K562 (cell line): ENCODE data around the gene SEC61A1. TPM values are rescaled to one million over a fixed set of nuclear protein-coding genes. Genes with fewer than 3 reads are reported as not detected.

ENCODE experiments used
- ARID2 ChIP-seq: fragments of 450-650 bp; IDR thresholded peaks from 2 replicates; pipeline ENCODE4 v1.6.1; 2017; ENCODE audit warnings: antibody characterized with exemption, mild to moderate bottlenecking
- CAMTA2 ChIP-seq: fragments of 250-450 bp; sonication (Bioruptor Pico); conservative IDR thresholded peaks from 2 replicates; pipeline ENCODE4 v1.5.1; 2022
- CBFA2T3 ChIP-seq: fragments of 450-650 bp; IDR thresholded peaks from 2 replicates; pipeline ENCODE4 v1.6.1; 2017
- GABPB1 ChIP-seq: sonication (generic); formaldehyde crosslinking; IDR thresholded peaks from 2 replicates; pipeline ENCODE4 v1.8.0; 2022; ENCODE audit warnings: mild to moderate bottlenecking, missing genetic modification reagents
- KDM1A ChIP-seq, 2 experiments: fragments of 450-650 bp; IDR thresholded peaks; 2 replicates each; pipeline ENCODE4 v1.6.1; 2016; ENCODE audit warnings: mild to moderate bottlenecking in 2 of 2
- PHF21A ChIP-seq: fragments of 450-650 bp; IDR thresholded peaks from 2 replicates; pipeline ENCODE4 v1.6.1; 2017; ENCODE audit warnings: low read depth, borderline replicate concordance
- SMARCB1 ChIP-seq: IDR thresholded peaks from 2 replicates; pipeline ENCODE4 v1.6.1; 2011; ENCODE audit warnings: improper control_type of control experiment, low read depth; ENCODE audit not compliant: insufficient read length
- TBP ChIP-seq: optimal IDR thresholded peaks from 2 replicates; pipeline ENCODE3; 2011; ENCODE audit warnings: low read depth, low read length, improper control_type of control experiment
- ZFP1 ChIP-seq: fragments of 450-650 bp; formaldehyde crosslinking; IDR thresholded peaks from 2 replicates; pipeline ENCODE4 v1.4.0; 2020; ENCODE audit warnings: mild to moderate bottlenecking, mixed read lengths
- ZNF197 ChIP-seq: fragments of 200-800 bp; sonication (Bioruptor generic); IDR thresholded peaks from 2 replicates; pipeline ENCODE4 v1.6.1; 2016; ENCODE audit warnings: low read depth, missing genetic modification characterization, missing compliant biosample characterization
- ZNF507 ChIP-seq: conservative IDR thresholded peaks from 2 replicates; pipeline ENCODE4 v1.6.1; 2017; ENCODE audit warnings: missing genetic modification characterization, missing compliant biosample characterization
- ZNF57 ChIP-seq: fragments of 450-650 bp; formaldehyde crosslinking; IDR thresholded peaks from 2 replicates; pipeline ENCODE4 v1.4.0; 2020; ENCODE audit warnings: mild to moderate bottlenecking, moderate library complexity
- polyA plus RNA-seq, 8 experiments: library from polyadenylated mRNA; depleted of rRNA in 4 of 8; stranded (reverse) in 5 of 8; unstranded in 3 of 8; fragments of >200 nt; fragmentation: Nextera tagmentation in 2 of 8; fragmentation: Illumina TruSeq in 1 of 8; extraction: Ambion mirVana in 2 of 8; extraction: Trizol in 1 of 8; gene quantifications; 2 replicates each; pipeline versions ENCODE4 v1.2.1 to v1.2.3, GENCODE V29; 2011 to 2014; ENCODE audit warnings: inconsistent platforms in 1 of 8, missing spikeins in 1 of 8
- total RNA-seq, 7 experiments: library from RNA; depleted of rRNA in 6 of 7; stranded (reverse); fragments of >200 nt in 6 of 7; fragmentation: Illumina TruSeq in 2 of 7; extraction: Trizol in 2 of 7; gene quantifications; 2 replicates each; pipeline versions ENCODE4 v1.2.1 to v1.2.3, GENCODE V29; 2011 to 2021; ENCODE audit warnings: low replicate concordance in 1 of 7
- TF ChIP-seq, protein P1 (sequence below): fragments of 450-650 bp; formaldehyde crosslinking; IDR thresholded peaks from 2 replicates; pipeline ENCODE4 v1.4.0; 2020; ENCODE audit warnings: mild to moderate bottlenecking
- TF ChIP-seq, protein P2 (sequence below): sonication (generic); formaldehyde crosslinking; IDR thresholded peaks from 2 replicates; pipeline ENCODE4 v1.8.0; 2022; ENCODE audit warnings: mild to moderate bottlenecking, missing genetic modification reagents
- TF ChIP-seq, protein P3 (sequence below), 2 experiments: fragments of 450-650 bp; IDR thresholded peaks; 2 replicates each; pipeline ENCODE4 v1.6.1; 2016
- TF ChIP-seq, protein P4 (sequence below): fragments of 250-450 bp; sonication (Bioruptor Pico); IDR thresholded peaks from 2 replicates; pipeline ENCODE4 v1.8.0; 2021; ENCODE audit warnings: moderate library complexity, mild to moderate bottlenecking, inconsistent platforms
- TF ChIP-seq, protein P5 (sequence below): fragments of 200-800 bp; sonication (Bioruptor generic); IDR thresholded peaks from 2 replicates; pipeline ENCODE4 v1.6.1; 2017; ENCODE audit warnings: missing genetic modification characterization, missing compliant biosample characterization

Gene SEC61A1
- total and polyA plus RNA-seq, 9 of the 15 experiments (the other 6 are each of a cell fraction or from before 2014, with no cell fraction given) = 1.9 to 140 (median 79.1) TPM

DNA sequence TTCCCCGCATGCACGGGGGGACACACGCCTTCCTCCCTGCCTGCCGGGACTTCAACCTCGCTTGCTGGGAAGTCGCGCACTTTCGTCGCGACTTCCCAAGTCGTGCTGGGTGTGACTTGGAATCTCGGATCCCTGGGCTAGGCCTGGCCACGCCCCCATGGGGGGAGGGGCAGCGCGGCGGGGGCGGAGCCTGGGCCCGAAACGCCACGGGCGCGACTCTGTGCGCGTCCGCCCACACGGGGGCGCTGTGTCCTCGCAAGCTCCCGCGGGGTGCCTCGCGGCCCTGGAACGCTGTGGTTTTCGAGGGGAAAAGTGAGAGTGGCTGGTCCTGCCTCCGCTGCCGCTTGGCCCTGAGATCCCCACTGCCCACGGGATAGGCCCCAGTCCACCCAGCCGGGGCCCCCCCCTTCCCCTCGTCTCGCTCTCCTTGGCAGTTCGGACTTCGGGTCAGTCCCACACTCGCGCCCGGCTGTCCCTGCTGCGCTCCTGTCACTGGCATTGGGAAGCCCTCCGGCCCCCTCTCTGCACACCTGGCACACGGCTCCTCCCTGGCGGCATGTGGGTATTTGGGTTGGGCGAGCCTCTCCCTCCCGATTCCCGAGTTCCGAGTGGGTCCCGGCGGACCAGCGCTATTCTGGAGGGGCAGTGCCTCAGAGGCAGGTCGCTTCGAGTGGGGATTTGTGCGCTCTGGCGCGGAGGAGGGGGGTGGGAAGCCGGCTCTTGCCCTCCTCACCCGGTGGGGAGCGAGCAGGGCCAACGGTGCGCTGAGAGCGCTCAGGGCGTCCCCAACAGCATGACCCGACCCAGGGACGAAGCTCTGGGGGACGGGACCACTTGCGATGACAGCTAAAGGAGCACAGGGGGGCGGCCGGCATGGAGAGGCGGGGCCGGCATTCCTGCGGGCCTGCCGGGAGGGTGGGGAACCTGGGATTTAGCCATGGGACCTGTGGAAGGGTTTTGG, 23.6 kb downstream of the SEC61A1 start (continued):
- TF ChIP-seq, protein P1, sequence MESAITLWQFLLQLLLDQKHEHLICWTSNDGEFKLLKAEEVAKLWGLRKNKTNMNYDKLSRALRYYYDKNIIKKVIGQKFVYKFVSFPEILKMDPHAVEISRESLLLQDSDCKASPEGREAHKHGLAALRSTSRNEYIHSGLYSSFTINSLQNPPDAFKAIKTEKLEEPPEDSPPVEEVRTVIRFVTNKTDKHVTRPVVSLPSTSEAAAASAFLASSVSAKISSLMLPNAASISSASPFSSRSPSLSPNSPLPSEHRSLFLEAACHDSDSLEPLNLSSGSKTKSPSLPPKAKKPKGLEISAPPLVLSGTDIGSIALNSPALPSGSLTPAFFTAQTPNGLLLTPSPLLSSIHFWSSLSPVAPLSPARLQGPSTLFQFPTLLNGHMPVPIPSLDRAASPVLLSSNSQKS (CRISPR knock-in tag) = no peak
- TF ChIP-seq, protein P2, sequence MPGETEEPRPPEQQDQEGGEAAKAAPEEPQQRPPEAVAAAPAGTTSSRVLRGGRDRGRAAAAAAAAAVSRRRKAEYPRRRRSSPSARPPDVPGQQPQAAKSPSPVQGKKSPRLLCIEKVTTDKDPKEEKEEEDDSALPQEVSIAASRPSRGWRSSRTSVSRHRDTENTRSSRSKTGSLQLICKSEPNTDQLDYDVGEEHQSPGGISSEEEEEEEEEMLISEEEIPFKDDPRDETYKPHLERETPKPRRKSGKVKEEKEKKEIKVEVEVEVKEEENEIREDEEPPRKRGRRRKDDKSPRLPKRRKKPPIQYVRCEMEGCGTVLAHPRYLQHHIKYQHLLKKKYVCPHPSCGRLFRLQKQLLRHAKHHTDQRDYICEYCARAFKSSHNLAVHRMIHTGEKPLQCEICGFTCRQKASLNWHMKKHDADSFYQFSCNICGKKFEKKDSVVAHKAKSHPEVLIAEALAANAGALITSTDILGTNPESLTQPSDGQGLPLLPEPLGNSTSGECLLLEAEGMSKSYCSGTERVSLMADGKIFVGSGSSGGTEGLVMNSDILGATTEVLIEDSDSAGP (CRISPR knock-in tag) = no peak
- TF ChIP-seq ZFP1 (CRISPR knock-in tag) = no peak
- no peak for TF ChIP-seq ZNF197 (CRISPR knock-in tag)
- TF ChIP-seq ZNF507 (tag) = no peak
- TF ChIP-seq, protein P3, sequence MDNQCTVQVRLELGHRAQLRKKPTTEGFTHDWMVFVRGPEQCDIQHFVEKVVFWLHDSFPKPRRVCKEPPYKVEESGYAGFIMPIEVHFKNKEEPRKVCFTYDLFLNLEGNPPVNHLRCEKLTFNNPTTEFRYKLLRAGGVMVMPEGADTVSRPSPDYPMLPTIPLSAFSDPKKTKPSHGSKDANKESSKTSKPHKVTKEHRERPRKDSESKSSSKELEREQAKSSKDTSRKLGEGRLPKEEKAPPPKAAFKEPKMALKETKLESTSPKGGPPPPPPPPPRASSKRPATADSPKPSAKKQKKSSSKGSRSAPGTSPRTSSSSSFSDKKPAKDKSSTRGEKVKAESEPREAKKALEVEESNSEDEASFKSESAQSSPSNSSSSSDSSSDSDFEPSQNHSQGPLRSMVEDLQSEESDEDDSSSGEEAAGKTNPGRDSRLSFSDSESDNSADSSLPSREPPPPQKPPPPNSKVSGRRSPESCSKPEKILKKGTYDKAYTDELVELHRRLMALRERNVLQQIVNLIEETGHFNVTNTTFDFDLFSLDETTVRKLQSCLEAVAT (IDR thresholded peaks at IDR 0.05) = no peak
- TF ChIP-seq, protein P4, sequence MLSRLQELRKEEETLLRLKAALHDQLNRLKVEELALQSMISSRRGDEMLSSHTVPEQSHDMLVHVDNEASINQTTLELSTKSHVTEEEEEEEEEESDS (CRISPR knock-in tag) = no peak
- TF ChIP-seq, protein P5, sequence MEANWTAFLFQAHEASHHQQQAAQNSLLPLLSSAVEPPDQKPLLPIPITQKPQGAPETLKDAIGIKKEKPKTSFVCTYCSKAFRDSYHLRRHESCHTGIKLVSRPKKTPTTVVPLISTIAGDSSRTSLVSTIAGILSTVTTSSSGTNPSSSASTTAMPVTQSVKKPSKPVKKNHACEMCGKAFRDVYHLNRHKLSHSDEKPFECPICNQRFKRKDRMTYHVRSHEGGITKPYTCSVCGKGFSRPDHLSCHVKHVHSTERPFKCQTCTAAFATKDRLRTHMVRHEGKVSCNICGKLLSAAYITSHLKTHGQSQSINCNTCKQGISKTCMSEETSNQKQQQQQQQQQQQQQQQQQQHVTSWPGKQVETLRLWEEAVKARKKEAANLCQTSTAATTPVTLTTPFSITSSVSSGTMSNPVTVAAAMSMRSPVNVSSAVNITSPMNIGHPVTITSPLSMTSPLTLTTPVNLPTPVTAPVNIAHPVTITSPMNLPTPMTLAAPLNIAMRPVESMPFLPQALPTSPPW = peak; percentile 63
- TF ChIP-seq TBP = peak; percentile 66
- TF ChIP-seq KDM1A (IDR thresholded peaks at IDR 0.05) = no peak
- TF ChIP-seq PHF21A = no peak
- TF ChIP-seq SMARCB1 = no peak
- TF ChIP-seq GABPB1 = 0 out of 2 replicates have a peak, but pooled peaks have one; percentile 38
- TF ChIP-seq ARID2 = peak; percentile 70; the same call in 1 of the 2 replicates
- no peak for TF ChIP-seq ZNF57 (CRISPR knock-in tag)
- TF ChIP-seq CAMTA2 = no peak
- TF ChIP-seq CBFA2T3 = no peak
